Retinal pigment epithelial cell (primary cell): Measurements from ENCODE around the gene CHRM2.

Experiments
- DNase-seq: peaks from one replicate; pipeline ENCODE4 v3.0.0-alpha.2; 2010; ENCODE audit warnings: low read depth
- H3K4me3 ChIP-seq: 2 replicates; pipeline ENCODE4 v1.5.1; 2011; ENCODE audit warnings: mild to moderate bottlenecking, low read length, control low read depth, moderate library complexity
- CTCF ChIP-seq: conservative IDR thresholded peaks from 2 replicates; pipeline ENCODE4 v1.5.1; 2011; ENCODE audit warnings: low read depth, low read length, control low read depth, inconsistent platforms

CHRM2 gene

GRCh38 chr7:136877509-136877908 is 9.1 kb downstream of the CHRM2 start:
- no peak for DNase-seq
- TF ChIP-seq CTCF: no peak
- no peak overlapping the region for H3K4me3 ChIP-seq

- no peak overlapping the region for H3K4me3 ChIP-seq
- DNase-seq: no peak
- no peak for TF ChIP-seq CTCF
Measured at GRCh38 chr7:136877990-136878389, 9.5 kb downstream of the CHRM2 start.

GRCh38 chr7:136878878-136879277 is 10.4 kb downstream of the CHRM2 start:
- H3K4me3 ChIP-seq: no peak overlapping the region
- no peak for TF ChIP-seq CTCF
- DNase-seq: no peak

GRCh38 chr7:136883046-136883445 is 14.6 kb downstream of the CHRM2 start:
- no peak for DNase-seq
- TF ChIP-seq CTCF: peak; percentile 31
- H3K4me3 ChIP-seq: no peak overlapping the region

GRCh38 chr7:136884492-136884891 is 16.0 kb downstream of the CHRM2 start:
- H3K4me3 ChIP-seq: no peak overlapping the region
- no peak for TF ChIP-seq CTCF
- DNase-seq: no peak

GRCh38 chr7:136887317-136887716 is 18.9 kb downstream of the CHRM2 start:
- no peak for TF ChIP-seq CTCF
- no peak overlapping the region for H3K4me3 ChIP-seq
- no peak for DNase-seq

GRCh38 chr7:136890399-136890798 is 21.9 kb downstream of the CHRM2 start:
- H3K4me3 ChIP-seq: no peak overlapping the region
- DNase-seq: no peak
- TF ChIP-seq CTCF: no peak
